WTC11 (cell line): ENCODE data around the gene AHNAK. TPM values are rescaled to one million over a fixed set of nuclear protein-coding genes. Genes with fewer than 3 reads are reported as not detected.
"Not testable (repeated sequence)": the region's sequence is repeated elsewhere in the genome, so short reads cannot be mapped to it uniquely, and the experiment has no call there.

ENCODE experiments used
- ATAC-seq: fragments of 200-7000 bp; cut with Tn5 transposase; 2 replicates; pipeline ENCODE4 v1.10.0; 2021; ENCODE audit warnings: mild to moderate bottlenecking, moderate library complexity
- CTCF ChIA-PET: fragments of 300-600 bp; sonication (Branson Sonifier 250); formaldehyde crosslinking; loops from one replicate; lab custom pipeline; 2021; ENCODE audit warnings: antibody characterized with exemption; lab: Charles Lee
- POLR2A ChIA-PET: fragments of 350-600 bp; sonication (Branson Sonifier 250); formaldehyde crosslinking; loops from one replicate; lab custom pipeline; 2021; ENCODE audit warnings: antibody characterized with exemption; lab: Charles Lee
- DNase-seq: peaks from one replicate; pipeline ENCODE4 v3.0.0; 2021; ENCODE audit warnings: low spot score
- H3K27ac Mint-ChIP-seq: 2 replicates; pipeline ENCODE4 v1.8.0; 2021; ENCODE audit warnings: mixed read lengths
- H3K27me3 Mint-ChIP-seq: 2 replicates; pipeline ENCODE4 v1.8.0; 2021; ENCODE audit warnings: low read depth, mild to moderate bottlenecking, moderate library complexity, mixed read lengths
- H3K36me3 Mint-ChIP-seq: 2 replicates; pipeline ENCODE4 v1.8.0; 2021; ENCODE audit warnings: mixed read lengths
- H3K4me1 Mint-ChIP-seq: 2 replicates; pipeline ENCODE4 v1.8.0; 2022; ENCODE audit warnings: mixed read lengths
- H3K4me3 Mint-ChIP-seq: 2 replicates; pipeline ENCODE4 v1.8.0; 2021; ENCODE audit warnings: mild to moderate bottlenecking, moderate library complexity, mixed read lengths
- H3K9me3 Mint-ChIP-seq: 2 replicates; pipeline ENCODE4 v1.8.0; 2021; ENCODE audit warnings: mixed read lengths
- ARID4B ChIP-seq: sonication (generic); formaldehyde crosslinking; IDR thresholded peaks from 2 replicates; pipeline ENCODE4 v1.8.0; 2023; ENCODE audit warnings: missing genetic modification reagents, mild to moderate bottlenecking, borderline replicate concordance
- ATF1 ChIP-seq: sonication (generic); formaldehyde crosslinking; IDR thresholded peaks from 2 replicates; pipeline ENCODE4 v1.8.1; 2023; ENCODE audit warnings: mild to moderate bottlenecking, moderate library complexity, missing genetic modification reagents
- CBFB ChIP-seq: sonication (generic); formaldehyde crosslinking; IDR thresholded peaks from 2 replicates; pipeline ENCODE4 v1.8.1; 2022; ENCODE audit warnings: mild to moderate bottlenecking, low read depth, missing genetic modification reagents
- ERG ChIP-seq: fragments of 250-450 bp; sonication (Bioruptor Pico); IDR thresholded peaks from 2 replicates; pipeline ENCODE4 v1.8.0; 2021; ENCODE audit warnings: mild to moderate bottlenecking
- ESRRA ChIP-seq: sonication (generic); formaldehyde crosslinking; IDR thresholded peaks from 2 replicates; pipeline ENCODE4 v1.8.1; 2022; ENCODE audit warnings: mild to moderate bottlenecking, missing genetic modification reagents, borderline replicate concordance
- FOXJ3 ChIP-seq: sonication (generic); formaldehyde crosslinking; IDR thresholded peaks from 2 replicates; pipeline ENCODE4 v1.9.0; 2021; ENCODE audit warnings: missing genetic modification reagents, mild to moderate bottlenecking, borderline replicate concordance
- JAZF1 ChIP-seq: fragments of 250-450 bp; sonication (Bioruptor Pico); IDR thresholded peaks from 2 replicates; pipeline ENCODE4 v1.9.0; 2021; ENCODE audit warnings: moderate library complexity, mild to moderate bottlenecking, inconsistent platforms
- JUN ChIP-seq: sonication (generic); formaldehyde crosslinking; IDR thresholded peaks from 2 replicates; pipeline ENCODE4 v1.8.0; 2023; ENCODE audit warnings: mild to moderate bottlenecking, missing genetic modification reagents
- NFATC4 ChIP-seq: fragments of 250-450 bp; sonication (Bioruptor Pico); IDR thresholded peaks from 2 replicates; pipeline ENCODE4 v1.9.0; 2021; ENCODE audit warnings: mild to moderate bottlenecking
- NR1H2 ChIP-seq: sonication (generic); formaldehyde crosslinking; IDR thresholded peaks from 2 replicates; pipeline ENCODE4 v1.9.0; 2021; ENCODE audit warnings: mild to moderate bottlenecking, moderate library complexity, missing genetic modification reagents
- PRRX2 ChIP-seq: fragments of 250-450 bp; sonication (Bioruptor Pico); IDR thresholded peaks from 2 replicates; pipeline ENCODE4 v1.8.0; 2021; ENCODE audit warnings: mild to moderate bottlenecking
- SMAD3 ChIP-seq: sonication (generic); formaldehyde crosslinking; IDR thresholded peaks from 2 replicates; pipeline ENCODE4 v1.8.0; 2022; ENCODE audit warnings: missing genetic modification reagents, mild to moderate bottlenecking, borderline replicate concordance
- ZNF263 ChIP-seq: sonication (generic); formaldehyde crosslinking; IDR thresholded peaks from 2 replicates; pipeline ENCODE4 v1.8.1; 2022; ENCODE audit warnings: low read depth, mild to moderate bottlenecking, moderate library complexity, missing genetic modification reagents
- total RNA-seq: library from RNA; stranded (reverse); gene quantifications from 3 replicates; pipeline ENCODE4 v1.2.3, GENCODE V29; 2021
- TF ChIP-seq, protein P1 (sequence below): sonication (generic); formaldehyde crosslinking; IDR thresholded peaks from 2 replicates; pipeline ENCODE4 v1.8.1; 2022; ENCODE audit warnings: missing genetic modification reagents, borderline replicate concordance
- TF ChIP-seq, protein P2 (sequence below): fragments of 250-450 bp; sonication (Bioruptor Pico); IDR thresholded peaks from 2 replicates; pipeline ENCODE4 v1.9.0; 2021; ENCODE audit warnings: mild to moderate bottlenecking, borderline replicate concordance

The AHNAK gene
- total RNA-seq, 1 experiment from 2014 or later: 21.0 TPM

DNA sequence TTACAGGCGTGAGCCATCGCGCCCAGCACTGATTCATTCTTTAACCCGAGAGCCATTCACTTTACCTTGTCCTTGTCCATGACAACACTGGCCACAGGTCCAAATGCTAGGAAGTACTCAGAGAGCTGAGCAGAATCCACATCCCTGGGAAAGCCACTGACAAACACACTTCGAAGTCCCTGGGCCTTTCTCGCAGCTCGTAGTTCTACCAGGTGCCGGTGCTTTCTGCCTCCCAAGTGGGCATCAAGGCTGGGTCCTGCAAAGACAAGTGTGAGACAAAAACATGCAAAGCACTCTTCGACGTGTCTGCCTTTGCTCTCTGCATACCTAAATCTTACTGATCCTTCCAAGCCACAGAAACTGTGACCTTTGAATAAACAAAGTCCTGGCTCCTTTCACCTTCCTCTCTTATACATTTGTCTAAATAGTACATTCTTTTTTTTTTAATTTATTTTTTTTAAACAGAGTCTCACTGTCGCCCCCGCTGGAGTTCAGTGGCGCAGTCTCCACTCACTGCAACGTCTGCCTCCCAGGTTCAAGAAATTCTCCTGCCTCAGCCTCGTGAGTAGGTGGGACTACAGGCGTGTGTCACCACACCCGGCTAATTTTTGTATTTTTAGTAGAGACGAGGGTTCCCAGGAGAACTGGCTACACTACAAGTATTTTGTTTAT lies 42.5 kb upstream of the AHNAK start:
- ATAC-seq: no peak
- no peak for DNase-seq
- Mint-ChIP-seq H3K36me3 (peaks cover 33% of the 10 kb centered on the region), H3K4me1 (peaks cover 19% of the 10 kb centered on the region), H3K27me3 (no peaks in the 10 kb centered on the region; the same call in 1 of the 2 replicates), H3K27ac (no peak overlapping the region), H3K9me3 (no peaks in the 10 kb centered on the region), H3K4me3 (peak overlapping the region; percentile 99)
- ChIA-PET POLR2A (interaction anchor here (1.5 kb wide), 1 partner anchor 15 kb away, joined by 3 read pairs; the partner anchor contains the start of gene EEF1G), CTCF (interaction anchor here (0.6 to 1.9 kb wide), 5 partner anchors 15 to 164 kb away, joined by 3 to 6 read pairs (median 4); partner anchors contain the start of genes EEF1G, EML3, LBHD1 and UQCC3)
- TF ChIP-seq ERG (CRISPR knock-in tag) (no peak), SMAD3 (CRISPR knock-in tag) (no peak), NFATC4 (CRISPR knock-in tag) (no peak), ARID4B (CRISPR knock-in tag) (no peak), FOXJ3 (CRISPR knock-in tag) (no peak), ZNF263 (CRISPR knock-in tag) (no peak)
- TF ChIP-seq, protein P1, sequence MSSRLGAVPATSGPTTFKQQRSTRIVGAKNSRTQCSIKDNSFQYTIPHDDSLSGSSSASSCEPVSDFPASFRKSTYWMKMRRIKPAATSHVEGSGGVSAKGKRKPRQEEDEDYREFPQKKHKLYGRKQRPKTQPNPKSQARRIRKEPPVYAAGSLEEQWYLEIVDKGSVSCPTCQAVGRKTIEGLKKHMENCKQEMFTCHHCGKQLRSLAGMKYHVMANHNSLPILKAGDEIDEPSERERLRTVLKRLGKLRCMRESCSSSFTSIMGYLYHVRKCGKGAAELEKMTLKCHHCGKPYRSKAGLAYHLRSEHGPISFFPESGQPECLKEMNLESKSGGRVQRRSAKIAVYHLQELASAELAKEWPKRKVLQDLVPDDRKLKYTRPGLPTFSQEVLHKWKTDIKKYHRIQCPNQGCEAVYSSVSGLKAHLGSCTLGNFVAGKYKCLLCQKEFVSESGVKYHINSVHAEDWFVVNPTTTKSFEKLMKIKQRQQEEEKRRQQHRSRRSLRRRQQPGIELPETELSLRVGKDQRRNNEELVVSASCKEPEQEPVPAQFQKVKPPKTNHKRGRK (CRISPR knock-in tag): no peak
- TF ChIP-seq, all 79 proteins: peak for 0

GRCh38 chr11:62585356-62585755 lies 38.8 kb upstream of the AHNAK start:
- H3K27me3 Mint-ChIP-seq, H3K9me3 Mint-ChIP-seq, DNase-seq, H3K4me1 Mint-ChIP-seq, POLR2A ChIA-PET, H3K27ac Mint-ChIP-seq, ATAC-seq, H3K4me3 Mint-ChIP-seq, CTCF ChIA-PET: not testable (repeated sequence)
- peaks cover 45% of the 10 kb centered on the region for H3K36me3 Mint-ChIP-seq

DNA sequence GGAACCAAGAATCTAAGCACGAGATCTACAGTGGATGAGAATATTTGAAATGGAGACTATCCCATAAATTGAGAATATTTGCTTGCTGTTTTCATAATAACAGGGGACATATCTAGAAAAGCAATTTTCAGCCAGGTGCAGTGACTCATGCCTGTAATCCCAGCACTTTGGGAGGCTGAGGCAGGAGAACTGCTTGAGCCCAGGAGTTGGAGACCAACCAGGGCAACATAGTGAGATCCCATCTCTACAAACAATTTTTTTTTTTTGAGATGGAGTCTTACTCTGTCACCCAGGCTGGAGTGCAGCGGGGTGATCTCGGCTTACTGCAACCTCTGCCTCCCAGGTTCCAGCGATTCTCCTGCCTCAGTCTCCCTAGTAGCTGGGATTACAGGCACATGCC lies 35.1 kb upstream of the AHNAK start:
- POLR2A ChIA-PET, H3K4me1 Mint-ChIP-seq, H3K9me3 Mint-ChIP-seq, H3K27me3 Mint-ChIP-seq, H3K4me3 Mint-ChIP-seq, H3K27ac Mint-ChIP-seq, ATAC-seq, DNase-seq: not testable (repeated sequence)
- CTCF ChIA-PET: interaction anchor here (1.0 kb wide), 1 partner anchor 39 kb away, joined by 3 read pairs; no protein-coding TSS in a partner anchor
- H3K36me3 Mint-ChIP-seq: peaks cover 44% of the 10 kb centered on the region

DNA sequence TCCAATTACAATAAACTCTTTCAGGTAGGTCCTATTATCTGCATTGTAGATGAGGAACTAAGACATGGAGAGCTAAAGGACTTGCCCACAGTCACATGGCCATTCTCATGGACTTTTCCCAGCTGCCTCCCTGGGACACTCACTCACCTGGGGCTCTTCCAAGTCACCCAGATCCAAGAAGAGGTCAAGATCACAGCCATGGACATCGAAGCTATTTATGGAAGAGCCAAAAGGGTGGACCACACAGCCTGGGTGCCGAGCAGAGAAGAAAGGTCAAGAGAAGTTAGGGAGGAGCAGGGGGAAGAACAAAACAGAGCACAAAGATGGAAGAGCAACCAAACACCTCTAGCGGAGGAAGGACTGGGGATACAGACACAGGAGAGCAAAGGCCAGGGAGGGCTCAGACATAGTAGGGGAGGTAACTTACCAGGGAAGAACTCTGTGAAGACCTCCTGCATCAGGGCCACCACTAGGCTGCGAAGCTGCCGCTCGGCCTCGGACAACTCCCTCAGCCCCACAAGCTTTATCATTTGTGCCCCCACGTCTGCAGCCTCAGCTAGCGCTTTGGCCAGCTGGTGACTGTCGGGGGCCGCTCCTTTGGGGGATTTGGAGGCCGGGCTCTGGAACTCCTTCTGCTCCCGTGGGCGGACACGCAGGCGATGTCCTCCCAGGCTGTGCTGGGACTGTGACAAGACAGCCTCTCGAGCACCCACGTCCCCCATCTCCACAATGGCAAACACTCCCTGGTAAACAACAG lies 34.5 kb upstream of the AHNAK start:
- Mint-ChIP-seq H3K4me1 (no peaks in the 10 kb centered on the region), H3K27me3 (no peaks in the 10 kb centered on the region), H3K4me3 (no peak overlapping the region), H3K36me3 (peaks cover 46% of the 10 kb centered on the region), H3K27ac (no peak overlapping the region), H3K9me3 (no peaks in the 10 kb centered on the region)
- no peak for DNase-seq
- ChIA-PET POLR2A (interaction anchor here (0.5 kb wide), 1 partner anchor 227 kb away, joined by 4 read pairs; no protein-coding TSS in a partner anchor), CTCF (no interaction called here)
- ATAC-seq: no peak
- TF ChIP-seq NR1H2: no peak
- TF ChIP-seq, protein P2, sequence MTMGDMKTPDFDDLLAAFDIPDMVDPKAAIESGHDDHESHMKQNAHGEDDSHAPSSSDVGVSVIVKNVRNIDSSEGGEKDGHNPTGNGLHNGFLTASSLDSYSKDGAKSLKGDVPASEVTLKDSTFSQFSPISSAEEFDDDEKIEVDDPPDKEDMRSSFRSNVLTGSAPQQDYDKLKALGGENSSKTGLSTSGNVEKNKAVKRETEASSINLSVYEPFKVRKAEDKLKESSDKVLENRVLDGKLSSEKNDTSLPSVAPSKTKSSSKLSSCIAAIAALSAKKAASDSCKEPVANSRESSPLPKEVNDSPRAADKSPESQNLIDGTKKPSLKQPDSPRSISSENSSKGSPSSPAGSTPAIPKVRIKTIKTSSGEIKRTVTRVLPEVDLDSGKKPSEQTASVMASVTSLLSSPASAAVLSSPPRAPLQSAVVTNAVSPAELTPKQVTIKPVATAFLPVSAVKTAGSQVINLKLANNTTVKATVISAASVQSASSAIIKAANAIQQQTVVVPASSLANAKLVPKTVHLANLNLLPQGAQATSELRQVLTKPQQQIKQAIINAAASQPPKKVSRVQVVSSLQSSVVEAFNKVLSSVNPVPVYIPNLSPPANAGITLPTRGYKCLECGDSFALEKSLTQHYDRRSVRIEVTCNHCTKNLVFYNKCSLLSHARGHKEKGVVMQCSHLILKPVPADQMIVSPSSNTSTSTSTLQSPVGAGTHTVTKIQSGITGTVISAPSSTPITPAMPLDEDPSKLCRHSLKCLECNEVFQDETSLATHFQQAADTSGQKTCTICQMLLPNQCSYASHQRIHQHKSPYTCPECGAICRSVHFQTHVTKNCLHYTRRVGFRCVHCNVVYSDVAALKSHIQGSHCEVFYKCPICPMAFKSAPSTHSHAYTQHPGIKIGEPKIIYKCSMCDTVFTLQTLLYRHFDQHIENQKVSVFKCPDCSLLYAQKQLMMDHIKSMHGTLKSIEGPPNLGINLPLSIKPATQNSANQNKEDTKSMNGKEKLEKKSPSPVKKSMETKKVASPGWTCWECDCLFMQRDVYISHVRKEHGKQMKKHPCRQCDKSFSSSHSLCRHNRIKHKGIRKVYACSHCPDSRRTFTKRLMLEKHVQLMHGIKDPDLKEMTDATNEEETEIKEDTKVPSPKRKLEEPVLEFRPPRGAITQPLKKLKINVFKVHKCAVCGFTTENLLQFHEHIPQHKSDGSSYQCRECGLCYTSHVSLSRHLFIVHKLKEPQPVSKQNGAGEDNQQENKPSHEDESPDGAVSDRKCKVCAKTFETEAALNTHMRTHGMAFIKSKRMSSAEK (CRISPR knock-in tag): no peak
- no peak for TF ChIP-seq CBFB (CRISPR knock-in tag)
- no peak for TF ChIP-seq JUN (CRISPR knock-in tag)
- no peak for TF ChIP-seq PRRX2 (CRISPR knock-in tag)
- TF ChIP-seq ESRRA (CRISPR knock-in tag): no peak
- TF ChIP-seq JAZF1 (CRISPR knock-in tag): no peak
- no peak for TF ChIP-seq ATF1
